ENCODE results near the gene PLEKHA8.

DNA sequence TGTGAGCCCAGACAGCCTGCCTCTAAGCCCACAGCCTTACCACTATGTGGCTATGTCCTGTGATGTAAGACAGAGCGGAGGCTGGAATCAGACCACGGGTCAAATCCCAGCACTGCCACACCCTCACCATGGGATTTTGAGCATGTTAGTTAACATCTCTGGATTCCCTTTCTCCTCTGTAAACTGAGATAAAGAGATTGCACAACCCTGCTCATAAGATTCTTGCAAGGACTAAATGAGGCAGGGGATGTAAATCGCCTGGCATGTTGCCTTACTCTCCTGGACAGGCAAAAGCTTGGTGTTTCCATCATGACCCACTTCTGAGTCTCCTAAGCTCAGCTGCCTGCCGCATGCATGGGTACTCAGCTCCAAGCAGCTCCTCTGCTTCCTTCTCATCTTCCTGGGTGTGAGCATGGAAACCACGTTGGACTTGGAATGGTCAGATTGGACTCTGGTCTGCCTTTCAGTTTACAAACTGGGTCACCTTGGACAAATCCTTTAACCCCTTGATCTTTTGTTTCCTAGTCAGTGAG lies 65.3 kb downstream of the PLEKHA8 start:
- no peak for TF ChIP-seq EZH2 (IDR thresholded peaks at IDR 0.05)
- no peak for TF ChIP-seq POLR2AphosphoS5 (IDR thresholded peaks at IDR 0.05; ENCODE audit: borderline replicate concordance, low read depth, low read length)
